Measurements from ENCODE around the gene SGO1.
A peak's percentile ranks its signal among the peaks of the same experiment; 100 is the strongest.

SGO1 gene

GRCh38 chr3:20161714-20162113 lies 24.3 kb downstream of the SGO1 start:
- intact Hi-C loops (cut with DNase I), result no loop called here
- DNase-seq, result no peak

DNA sequence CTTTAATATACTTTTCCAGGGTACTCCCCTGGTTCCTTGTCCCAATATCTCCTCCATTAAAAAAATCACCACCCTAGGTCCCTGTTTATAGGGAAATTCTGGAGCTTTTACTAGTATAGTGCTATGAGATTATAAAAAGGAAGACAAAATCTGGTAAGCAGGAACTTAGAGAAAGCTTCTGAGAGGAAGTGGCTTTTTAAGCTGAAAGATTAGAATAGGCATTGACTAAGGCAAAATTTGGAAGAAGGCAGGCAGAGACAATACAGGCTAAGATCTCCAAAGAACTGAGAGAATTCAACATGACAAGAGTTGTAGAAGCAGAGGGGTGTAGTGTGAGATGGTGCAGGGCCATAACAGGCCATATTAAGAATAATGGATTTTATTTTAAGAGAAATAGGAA lies 25.8 kb downstream of the SGO1 start:
- DNase-seq, result no peak
- intact Hi-C loops (cut with DNase I), result no loop called here

GRCh38 chr3:20154928-20155327 lies 31.1 kb downstream of the SGO1 start:
- intact Hi-C loops (cut with DNase I), result no loop called here
- no peak for DNase-seq

DNA sequence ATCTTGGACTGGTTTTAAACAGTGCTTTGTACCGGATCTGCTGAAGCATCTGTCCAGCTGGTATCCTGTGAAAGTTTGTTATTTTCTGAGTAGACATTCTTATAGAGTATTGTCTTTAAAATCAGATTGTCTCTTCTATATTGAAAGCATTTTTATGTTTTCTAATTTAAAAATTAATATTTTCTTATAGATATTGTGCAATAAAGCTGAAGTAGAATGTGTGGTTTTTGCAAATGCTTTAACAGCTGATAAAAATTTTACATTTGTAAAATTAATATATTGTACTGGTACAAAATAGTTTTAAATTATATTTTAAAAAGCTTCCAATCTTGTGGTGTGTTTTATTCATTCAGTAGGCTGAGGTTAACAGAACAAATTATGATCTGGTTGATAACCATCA lies 31.9 kb downstream of the SGO1 start:
- no peak for DNase-seq
- intact Hi-C loops (cut with DNase I), result no loop called here

DNA sequence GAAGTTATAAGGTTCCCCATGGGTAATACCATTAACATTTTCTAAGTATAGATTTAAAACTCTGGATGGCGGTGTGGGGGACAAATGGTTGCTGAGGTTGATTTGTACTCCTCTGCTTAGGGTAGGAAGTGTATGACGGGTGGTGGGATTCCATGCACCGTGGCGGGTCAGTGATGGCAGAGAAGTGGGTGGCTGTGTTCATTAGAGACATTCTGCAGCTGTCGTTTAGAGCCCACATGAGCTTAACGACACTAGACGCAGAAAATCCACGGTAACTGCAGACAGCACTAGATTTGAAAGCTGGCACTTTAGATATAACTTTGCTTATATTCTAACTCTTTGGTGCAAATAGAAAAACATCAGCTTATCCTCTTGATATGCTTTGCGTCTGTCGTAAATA lies 37.5 kb downstream of the SGO1 start:
- no peak for DNase-seq
- intact Hi-C loops (cut with DNase I), result no loop called here

DNA sequence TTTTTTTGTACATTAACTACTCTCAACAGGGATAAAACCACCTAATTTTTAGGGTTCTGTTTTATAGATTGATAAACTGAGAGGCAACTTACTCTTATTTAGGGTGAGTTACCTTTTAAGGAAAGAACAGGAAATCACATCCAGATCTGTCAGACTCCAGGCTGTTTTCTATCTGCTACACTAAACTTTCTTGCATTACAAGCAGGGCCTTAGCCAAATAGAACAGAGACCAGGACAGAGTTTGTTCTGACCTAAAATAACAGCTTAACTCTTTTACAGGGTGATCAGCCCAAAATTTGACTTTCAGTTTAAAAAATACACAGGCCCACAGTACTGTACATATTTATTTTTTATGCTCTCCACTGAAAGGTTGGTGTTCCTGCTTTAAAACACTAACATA lies 38.6 kb downstream of the SGO1 start:
- intact Hi-C loops (cut with DNase I), result no loop called here
- DNase-seq, result no peak

- DNase-seq, result no peak
- intact Hi-C loops (cut with DNase I), result no loop called here
Observed at GRCh38 chr3:20146301-20146700, 39.7 kb downstream of the SGO1 start.

GRCh38 chr3:20145874-20146273 lies 40.1 kb downstream of the SGO1 start:
- intact Hi-C loops (cut with DNase I), result no loop called here
- DNase-seq, result no peak

- intact Hi-C loops (cut with DNase I), result loop anchor here (5.0 kb wide), 1 partner anchor 101 kb away; the partner anchor contains the start of gene KAT2B
- no peak for DNase-seq
Observed at GRCh38 chr3:20143519-20143918, 42.5 kb downstream of the SGO1 start.

DNA sequence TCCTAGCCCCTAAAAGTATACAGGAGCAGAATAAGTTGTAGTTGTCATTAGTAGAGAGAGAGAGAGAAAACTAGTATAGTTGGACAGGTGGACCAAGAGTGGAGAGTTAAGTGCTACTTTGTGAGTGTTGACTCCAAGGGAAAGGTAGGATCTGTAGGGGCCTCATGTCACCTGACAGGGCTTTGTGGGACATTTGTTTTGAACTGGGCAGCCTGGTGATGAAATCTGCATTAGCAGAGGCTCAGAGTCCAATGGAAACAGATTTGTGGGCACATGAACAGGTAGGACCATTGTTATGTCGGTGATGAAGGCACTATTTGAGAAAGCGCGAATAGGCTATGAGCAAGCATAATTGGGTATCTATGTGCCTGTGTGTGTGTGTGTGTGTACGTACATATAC lies 43.5 kb downstream of the SGO1 start:
- intact Hi-C loops (cut with DNase I), result loop anchor here (5.0 kb wide), 1 partner anchor 100 kb away; the partner anchor contains the start of gene KAT2B

GRCh38 chr3:20141851-20142250 lies 44.2 kb downstream of the SGO1 start:
- peak; percentile 40 to 89 (median 57) for DNase-seq
- intact Hi-C loops (cut with DNase I), result loop anchor here (5.0 kb wide), 1 partner anchor 100 kb away; the partner anchor contains the start of gene KAT2B

More for the DNA sequence above, 43.5 kb downstream of the SGO1 start:
- DNase-seq, result no peak

DNA sequence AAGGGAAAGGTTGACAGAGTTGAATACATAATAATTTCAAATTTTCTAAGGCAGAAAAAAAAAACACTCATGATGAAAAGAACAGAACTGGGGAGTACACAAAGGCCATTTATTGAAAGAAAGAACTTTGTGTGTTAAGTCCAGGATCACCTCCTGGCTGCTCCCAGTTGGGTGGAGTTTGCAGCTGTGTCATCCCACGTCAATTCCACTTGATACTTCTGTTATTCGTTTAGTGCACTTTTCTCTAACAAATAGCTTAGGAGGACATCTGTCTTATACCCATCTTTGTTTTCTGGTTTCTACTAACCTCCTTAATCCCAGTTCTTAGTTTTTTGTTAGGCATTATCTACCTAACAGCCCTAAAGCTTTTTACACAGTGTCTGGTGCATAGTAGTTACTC lies 44.7 kb downstream of the SGO1 start:
- intact Hi-C loops (cut with DNase I), result loop anchor here (5.0 kb wide), 1 partner anchor 99 kb away; the partner anchor contains the start of gene KAT2B
- no peak for DNase-seq

DNA sequence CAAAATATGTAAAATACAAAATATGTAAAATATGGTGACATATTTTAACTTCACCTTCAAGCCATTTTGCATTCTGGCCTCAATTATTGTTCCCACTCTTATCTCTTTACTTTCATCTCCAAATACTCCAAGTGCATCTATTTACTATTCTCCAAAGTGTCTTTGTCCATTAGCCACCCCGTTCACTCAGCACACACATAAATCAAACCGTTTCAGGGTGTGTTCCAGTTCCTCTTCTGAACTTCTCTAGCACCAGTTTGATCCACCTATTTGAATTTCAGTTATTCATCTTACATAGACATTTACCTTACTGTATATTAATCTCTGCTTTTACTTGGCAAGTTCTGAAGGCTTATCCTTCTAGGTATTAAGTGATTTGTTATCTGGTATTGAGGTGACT lies 45.1 kb downstream of the SGO1 start:
- DNase-seq, result no peak
- intact Hi-C loops (cut with DNase I), result loop anchor here (5.0 kb wide), 1 partner anchor 99 kb away; the partner anchor contains the start of gene KAT2B

DNA sequence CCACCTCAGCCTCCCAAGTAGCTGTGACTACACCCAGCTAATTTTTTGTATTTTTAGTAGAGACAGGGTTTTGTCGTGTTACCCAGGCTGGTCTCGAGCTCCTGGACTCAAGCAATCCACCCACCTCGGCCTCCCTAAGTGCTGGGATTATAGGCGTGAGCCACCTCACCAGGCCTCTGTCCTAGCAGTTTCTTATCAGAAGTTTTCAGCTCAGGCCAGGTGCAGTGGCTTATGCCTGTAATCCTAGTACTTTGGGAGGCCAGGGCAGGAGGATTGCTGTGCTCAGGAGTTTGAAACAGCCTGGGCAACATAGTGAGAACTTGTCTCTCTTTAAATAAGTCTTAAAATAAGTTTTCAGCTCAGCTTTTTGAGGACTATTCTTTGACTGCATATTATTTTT lies 48.4 kb downstream of the SGO1 start:
- intact Hi-C loops (cut with DNase I), result no loop called here
- no peak for DNase-seq

DNA sequence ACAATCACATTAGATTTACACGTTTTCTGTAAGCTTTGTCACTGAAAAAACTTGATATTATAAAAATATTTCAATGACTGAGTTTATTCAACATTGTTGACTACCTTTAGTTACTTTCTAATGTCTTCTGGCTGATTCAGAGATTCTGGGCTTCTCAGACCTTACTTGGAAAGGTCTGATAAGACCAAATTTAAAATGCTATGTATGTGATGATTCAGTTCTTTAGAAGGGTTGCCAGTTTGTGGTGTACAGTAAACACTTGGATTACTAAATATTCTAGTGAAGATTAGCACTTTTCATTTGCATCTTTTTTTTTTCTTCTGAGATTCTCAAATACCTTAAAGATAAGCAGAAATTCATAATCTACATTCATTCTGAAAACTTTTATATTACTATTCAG lies 49.8 kb downstream of the SGO1 start:
- no peak for DNase-seq
- intact Hi-C loops (cut with DNase I), result no loop called here

DNA sequence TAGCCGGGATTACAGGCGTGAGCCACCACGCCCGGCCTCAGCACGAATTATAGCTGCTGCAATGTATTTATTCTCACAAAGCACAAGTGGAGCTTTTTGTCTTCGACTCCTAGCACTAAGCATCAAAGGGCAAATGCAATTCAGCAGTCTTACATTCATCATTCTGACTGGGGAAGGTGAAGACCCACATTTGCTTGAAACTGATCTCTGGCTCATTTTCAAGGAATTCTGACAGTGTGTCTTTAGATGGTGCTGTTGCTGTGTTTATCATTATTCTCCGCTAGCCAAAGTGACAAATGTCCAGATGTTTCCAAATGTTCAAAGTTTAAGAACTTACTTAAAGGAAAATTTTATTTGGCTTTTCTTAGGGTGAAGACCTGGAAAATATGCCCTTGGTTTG lies 55.9 kb downstream of the SGO1 start:
- intact Hi-C loops (cut with DNase I), result no loop called here
- no peak for DNase-seq

DNA sequence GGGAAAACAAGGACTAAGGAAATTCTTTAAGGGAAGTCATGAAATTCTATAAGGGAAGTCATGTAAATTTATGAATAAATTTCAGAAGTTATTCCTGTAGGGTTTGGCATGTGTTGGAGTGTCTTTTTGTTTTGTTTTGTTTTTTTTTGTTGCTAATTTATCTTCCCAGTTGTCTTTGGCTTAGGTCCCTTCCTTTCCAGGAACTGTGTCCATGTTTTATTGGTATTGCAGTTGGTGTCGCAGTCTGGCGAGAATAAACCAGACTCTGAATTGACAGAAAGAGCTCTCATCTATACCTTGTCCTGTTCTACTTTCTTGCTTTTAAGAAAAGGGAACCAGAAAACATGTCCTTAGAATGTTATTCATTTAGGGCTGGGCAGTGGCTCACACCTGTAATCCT lies 57.6 kb downstream of the SGO1 start:
- intact Hi-C loops (cut with DNase I), result no loop called here
- DNase-seq, result no peak

DNA sequence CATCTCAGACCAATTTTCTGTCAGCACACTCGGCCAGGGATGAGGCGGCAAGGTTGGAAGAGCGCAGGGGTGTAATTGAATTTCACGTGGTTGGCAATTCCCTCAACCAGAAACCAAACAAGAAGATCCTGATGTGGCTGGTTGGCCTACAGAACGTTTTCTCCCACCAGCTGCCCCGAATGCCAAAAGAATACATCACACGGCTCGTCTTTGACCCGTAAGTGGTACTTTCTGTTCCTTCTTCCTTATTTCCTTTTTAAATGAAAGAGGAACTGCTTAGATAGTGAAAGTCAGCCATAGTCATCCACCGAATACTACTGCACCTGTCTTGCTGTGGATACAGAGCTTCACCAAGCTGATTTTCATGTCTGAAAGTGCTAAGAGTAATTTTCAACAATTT lies 60.1 kb downstream of the SGO1 start:
- intact Hi-C loops (cut with DNase I), result no loop called here
- DNase-seq, result no peak

GRCh38 chr3:20125289-20125688 lies 60.7 kb downstream of the SGO1 start:
- intact Hi-C loops (cut with DNase I), result no loop called here
- no peak for DNase-seq

- DNase-seq, result no peak
- intact Hi-C loops (cut with DNase I), result no loop called here
Observed at GRCh38 chr3:20123131-20123652, 62.8 kb downstream of the SGO1 start.

GRCh38 chr3:20121088-20121487 lies 64.9 kb downstream of the SGO1 start:
- DNase-seq, result no peak
- intact Hi-C loops (cut with DNase I), result no loop called here

Measured in posterior cingulate gyrus (tissue), 11 donors.